Keratinocyte (primary cell): ENCODE results near the gene TLK1. TPM values are rescaled to one million over a fixed set of nuclear protein-coding genes. Genes with fewer than 3 reads are reported as not detected.

Experiments used
- DNase-seq: peaks from one replicate; pipeline ENCODE4 v3.0.0-alpha.2; 2011; ENCODE audit warnings: low read depth, missing footprints, low spot score
- FAIRE-seq: peaks from 2 replicates; lab custom pipeline; 2011; peaks lifted over from hg19 to GRCh38; lab: Jason Lieb, UNC
- H2AFZ ChIP-seq: 2 replicates; pipeline ENCODE4 v1.6.0; 2012; ENCODE audit warnings: low read length, control low read depth, inconsistent platforms; ENCODE audit not compliant: control insufficient read depth
- H3K27ac ChIP-seq: 2 replicates; pipeline ENCODE4 v1.5.1; 2011; ENCODE audit warnings: low read length; ENCODE audit not compliant: control insufficient read depth, insufficient read depth
- H3K27me3 ChIP-seq: 3 replicates; pipeline ENCODE4 v1.6.0; 2011; ENCODE audit warnings: low read length; ENCODE audit not compliant: control insufficient read depth, insufficient read depth; ENCODE audit errors: extremely low read depth
- H3K36me3 ChIP-seq, 2 experiments: 2 replicates in 1 of 2; 3 replicates in 1 of 2; pipeline ENCODE4 v1.5.1; 2011; ENCODE audit warnings: low read length in 2 of 2, mild to moderate bottlenecking in 1 of 2; ENCODE audit not compliant: control insufficient read depth in 2 of 2, insufficient read depth in 2 of 2; ENCODE audit errors: extremely low read depth in 1 of 2
- H3K4me1 ChIP-seq: 3 replicates; pipeline ENCODE4 v1.5.1; 2011; ENCODE audit warnings: low read length; ENCODE audit not compliant: control insufficient read depth, insufficient read depth; ENCODE audit errors: extremely low read depth
- H3K4me2 ChIP-seq: 3 replicates; pipeline ENCODE4 v1.6.0; 2011; ENCODE audit warnings: low read depth, low read length; ENCODE audit not compliant: control insufficient read depth, insufficient read depth; ENCODE audit errors: extremely low read depth
- H3K4me3 ChIP-seq, 3 experiments: fragments of 200-600 bp in 1 of 3; sonication (generic) in 1 of 3; 2 replicates in 2 of 3; 3 replicates in 1 of 3; pipeline ENCODE4 v1.5.1; 2011 to 2016; ENCODE audit warnings: low read length in 3 of 3, mild to moderate bottlenecking in 3 of 3, control low read depth in 2 of 3, inconsistent platforms in 1 of 3, low read depth in 1 of 3, mixed read lengths in 1 of 3, mixed run types in 1 of 3, moderate library complexity in 1 of 3; ENCODE audit not compliant: control insufficient read depth in 2 of 3, insufficient read depth in 2 of 3; ENCODE audit errors: extremely low read depth in 1 of 3
- H3K79me2 ChIP-seq: 2 replicates; pipeline ENCODE4 v1.6.0; 2012; ENCODE audit warnings: low read length; ENCODE audit not compliant: control insufficient read depth, insufficient read depth
- H3K9ac ChIP-seq: 3 replicates; pipeline ENCODE4 v1.6.0; 2011; ENCODE audit warnings: low read length; ENCODE audit not compliant: control insufficient read depth, insufficient read depth; ENCODE audit errors: extremely low read depth
- H3K9me1 ChIP-seq: 3 replicates; pipeline ENCODE4 v1.6.0; 2011; ENCODE audit warnings: low read length; ENCODE audit not compliant: control insufficient read depth, insufficient read depth; ENCODE audit errors: extremely low read depth
- H3K9me3 ChIP-seq: 2 replicates; pipeline ENCODE4 v1.5.1; 2012; ENCODE audit warnings: low read depth, low read length; ENCODE audit not compliant: control insufficient read depth
- H4K20me1 ChIP-seq: 3 replicates; pipeline ENCODE4 v1.6.0; 2011; ENCODE audit warnings: low read length; ENCODE audit not compliant: control insufficient read depth, insufficient read depth; ENCODE audit errors: extremely low read depth
- CTCF ChIP-seq, 3 experiments: IDR thresholded peaks in 1 of 3; conservative IDR thresholded peaks in 1 of 3; optimal IDR thresholded peaks in 1 of 3; 2 replicates in 2 of 3; 3 replicates in 1 of 3; pipeline versions ENCODE3 to v1.5.1; 2011; ENCODE audit warnings: low read length in 3 of 3, mild to moderate bottlenecking in 3 of 3, moderate library complexity in 2 of 3, control low read depth in 1 of 3, inconsistent platforms in 1 of 3; ENCODE audit not compliant: insufficient read depth in 2 of 3; ENCODE audit errors: extremely low read depth in 1 of 3
- EZH2 ChIP-seq: IDR thresholded peaks from one replicate; pipeline ENCODE4 v1.6.1; 2012; ENCODE audit warnings: inconsistent platforms, mild to moderate bottlenecking, low read length, moderate library complexity
- dilution Hi-C: fragments of 300-500 bp; cut with MboI; formaldehyde crosslinking; loops from one replicate; pipeline ENCODE4 v1.7.0; 2020; ENCODE audit warnings: low sequenced_read_pairs; ENCODE audit not compliant: extremely low pct_ligation_motif_present
- polyA plus RNA-seq, 5 experiments: library from polyadenylated mRNA; depleted of rRNA in 3 of 5; stranded (reverse) in 3 of 5; stranded (forward) in 1 of 5; unstranded in 1 of 5; fragments of >200 nt; gene quantifications; 1 replicate in 1 of 5; 2 replicates in 3 of 5; 3 replicates in 1 of 5; pipeline versions ENCODE4 v1.2.1 to v1.2.3, GENCODE V29; 2011 to 2012; ENCODE audit warnings: missing spikeins in 2 of 5, low read depth in 1 of 5, low replicate concordance in 1 of 5

Gene TLK1
- polyA plus RNA-seq, 1 donor (not counting 4 experiments of a cell fraction or from before 2014, with no cell fraction given): 14.7 TPM

- Histone ChIP-seq H3K4me2 (no peak overlapping the region), H3K9ac (no peak overlapping the region), H3K9me3 (no peaks in the 10 kb centered on the region), H2AFZ (no peak overlapping the region), H3K27ac (no peak overlapping the region), H3K9me1 (no peaks in the 10 kb centered on the region), H4K20me1 (peaks cover 15% of the 10 kb centered on the region), H3K27me3 (no peaks in the 10 kb centered on the region), H3K36me3 (no peaks in the 10 kb centered on the region), H3K79me2 (peaks cover 98% of the 10 kb centered on the region), H3K4me3 (no peak overlapping the region), H3K4me1 (no peaks in the 10 kb centered on the region)
- no peak for DNase-seq
- no peak for TF ChIP-seq CTCF (optimal IDR thresholded peaks at IDR 0.05 in 1 of 3, IDR thresholded peaks at IDR 0.05 in 1 of 3, conservative IDR thresholded peaks at IDR 0.05 in 1 of 3; ENCODE audit: extremely low read depth in 1 of 3, insufficient read depth in 2 of 3, low read length in 3 of 3)
- no peak for TF ChIP-seq EZH2
- no peak for FAIRE-seq
- dilution Hi-C loops: no loop called here
Measured at GRCh38 chr2:171139860-171140259, 20.8 kb downstream of the TLK1 start.

GRCh38 chr2:171136024-171136423 lies 24.7 kb downstream of the TLK1 start:
- Histone ChIP-seq H3K36me3 (no peaks in the 10 kb centered on the region), H3K9me1 (no peaks in the 10 kb centered on the region), H3K79me2 (peaks cover 96% of the 10 kb centered on the region), H3K27me3 (no peaks in the 10 kb centered on the region), H3K4me3 (no peak overlapping the region), H3K9me3 (no peaks in the 10 kb centered on the region), H3K9ac (no peak overlapping the region), H2AFZ (no peak overlapping the region), H3K4me2 (no peak overlapping the region), H3K4me1 (no peaks in the 10 kb centered on the region), H3K27ac (no peak overlapping the region), H4K20me1 (peaks cover 13% of the 10 kb centered on the region)
- dilution Hi-C loops: no loop called here
- DNase-seq (no peak), FAIRE-seq (no peak)
- TF ChIP-seq CTCF (optimal IDR thresholded peaks at IDR 0.05 in 1 of 3, IDR thresholded peaks at IDR 0.05 in 1 of 3, conservative IDR thresholded peaks at IDR 0.05 in 1 of 3; ENCODE audit: extremely low read depth in 1 of 3, insufficient read depth in 2 of 3, low read length in 3 of 3): no peak
- no peak for TF ChIP-seq EZH2
